ENCODE results near the gene PIAS1.

DNA sequence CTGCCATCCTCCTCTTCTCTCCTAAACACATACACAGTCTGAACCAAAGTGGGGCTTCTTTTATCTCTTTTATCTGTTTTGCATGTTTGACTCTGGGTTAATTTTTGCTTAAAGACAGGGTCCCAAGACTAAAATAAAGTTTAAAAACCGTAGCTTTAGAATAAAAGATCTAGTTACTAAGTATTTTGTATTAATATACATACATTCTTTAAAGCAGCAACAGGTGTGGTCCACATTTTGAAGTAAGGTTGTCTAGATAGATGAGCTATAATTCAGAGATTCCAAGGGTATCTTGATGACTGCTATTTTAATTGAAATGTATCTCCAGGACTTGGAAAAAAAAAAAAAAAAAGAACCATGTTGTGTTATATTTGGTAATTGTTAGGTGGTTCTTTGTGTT lies 89.7 kb downstream of the PIAS1 start:
- TF ChIP-seq, protein P1, sequence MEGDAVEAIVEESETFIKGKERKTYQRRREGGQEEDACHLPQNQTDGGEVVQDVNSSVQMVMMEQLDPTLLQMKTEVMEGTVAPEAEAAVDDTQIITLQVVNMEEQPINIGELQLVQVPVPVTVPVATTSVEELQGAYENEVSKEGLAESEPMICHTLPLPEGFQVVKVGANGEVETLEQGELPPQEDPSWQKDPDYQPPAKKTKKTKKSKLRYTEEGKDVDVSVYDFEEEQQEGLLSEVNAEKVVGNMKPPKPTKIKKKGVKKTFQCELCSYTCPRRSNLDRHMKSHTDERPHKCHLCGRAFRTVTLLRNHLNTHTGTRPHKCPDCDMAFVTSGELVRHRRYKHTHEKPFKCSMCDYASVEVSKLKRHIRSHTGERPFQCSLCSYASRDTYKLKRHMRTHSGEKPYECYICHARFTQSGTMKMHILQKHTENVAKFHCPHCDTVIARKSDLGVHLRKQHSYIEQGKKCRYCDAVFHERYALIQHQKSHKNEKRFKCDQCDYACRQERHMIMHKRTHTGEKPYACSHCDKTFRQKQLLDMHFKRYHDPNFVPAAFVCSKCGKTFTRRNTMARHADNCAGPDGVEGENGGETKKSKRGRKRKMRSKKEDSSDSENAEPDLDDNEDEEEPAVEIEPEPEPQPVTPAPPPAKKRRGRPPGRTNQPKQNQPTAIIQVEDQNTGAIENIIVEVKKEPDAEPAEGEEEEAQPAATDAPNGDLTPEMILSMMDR (IDR thresholded peaks at IDR 0.05): no peak
- no peak for TF ChIP-seq EP300 (IDR thresholded peaks at IDR 0.05)
- TF ChIP-seq POLR2A (IDR thresholded peaks at IDR 0.05; ENCODE audit: low read depth): no peak
- TF ChIP-seq POLR2AphosphoS5 (IDR thresholded peaks at IDR 0.05): no peak
